HG03432 (cell line): ENCODE results near the gene AFAP1L1.
A peak's percentile ranks its signal among the peaks of the same experiment; 100 is the strongest.

ENCODE experiments used
- ATAC-seq: cut with Tn5 transposase; IDR thresholded peaks from one replicate; pipeline ENCODE4 v1.9.1; 2021; ENCODE audit warnings: mild to moderate bottlenecking, moderate library complexity; ENCODE audit not compliant: unreplicated experiment

AFAP1L1 gene

DNA sequence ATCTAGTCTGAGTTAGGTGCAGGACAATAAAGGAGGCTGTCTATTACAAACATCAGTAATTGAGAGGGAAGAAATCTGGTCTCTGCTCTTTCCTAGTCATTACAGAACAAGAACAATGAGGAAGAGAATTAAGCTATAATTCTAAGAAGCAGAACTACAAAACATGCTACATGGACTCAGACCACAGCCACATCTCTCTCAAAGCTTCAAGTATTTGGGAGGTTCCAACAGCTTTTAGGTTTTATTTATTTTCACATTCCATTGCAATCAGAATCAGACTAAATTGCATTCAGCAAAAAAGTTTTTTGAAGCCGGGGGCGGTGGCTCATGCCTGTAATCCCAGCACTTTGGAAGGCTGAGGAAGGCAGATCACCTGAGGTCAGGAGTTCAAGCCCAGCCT is 72.5 kb downstream of the AFAP1L1 start:
- no peak for ATAC-seq

DNA sequence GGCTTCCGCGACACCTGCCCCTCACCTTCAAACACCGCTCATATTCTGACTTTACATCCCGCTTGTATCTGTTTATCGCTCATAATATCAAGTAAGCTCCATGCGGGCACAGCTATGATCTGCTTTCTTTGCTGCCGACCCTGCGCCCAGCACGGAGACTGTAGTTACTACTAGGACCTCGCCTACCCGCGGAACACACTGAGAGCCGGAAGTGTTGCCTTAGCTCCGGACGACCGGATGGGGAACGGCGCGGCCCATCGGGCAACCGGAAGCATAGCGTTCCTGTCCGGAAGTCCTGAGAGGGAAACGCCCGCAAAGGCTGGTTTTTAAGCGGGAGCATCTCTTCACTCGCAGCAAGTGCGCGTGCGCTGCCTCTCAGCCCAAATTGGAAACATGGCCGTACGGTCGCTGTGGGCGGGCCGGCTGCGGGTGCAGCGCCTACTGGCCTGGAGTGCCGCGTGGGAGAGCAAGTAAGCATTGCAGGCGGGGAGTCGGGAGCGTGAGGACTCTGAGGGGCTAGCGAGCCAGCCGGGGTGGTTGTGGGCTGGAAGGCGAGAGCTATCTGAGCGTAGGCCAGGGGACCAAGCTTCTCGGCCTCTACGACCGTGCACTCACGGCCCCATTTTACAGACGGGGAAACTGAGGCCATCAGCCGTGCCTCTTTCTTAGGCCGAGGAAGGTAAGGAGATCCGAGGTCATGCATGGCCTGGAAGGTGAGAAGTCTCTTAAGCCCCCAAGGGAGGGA is 73.7 kb downstream of the AFAP1L1 start, which contains the start of gene GRPEL2:
Gene GRPEL2 (plus strand): TSS at position 353 of the 745 bp plus-strand sequence. CDS start 41 bp downstream, at position 394.
- ATAC-seq = peak; percentile 98

DNA sequence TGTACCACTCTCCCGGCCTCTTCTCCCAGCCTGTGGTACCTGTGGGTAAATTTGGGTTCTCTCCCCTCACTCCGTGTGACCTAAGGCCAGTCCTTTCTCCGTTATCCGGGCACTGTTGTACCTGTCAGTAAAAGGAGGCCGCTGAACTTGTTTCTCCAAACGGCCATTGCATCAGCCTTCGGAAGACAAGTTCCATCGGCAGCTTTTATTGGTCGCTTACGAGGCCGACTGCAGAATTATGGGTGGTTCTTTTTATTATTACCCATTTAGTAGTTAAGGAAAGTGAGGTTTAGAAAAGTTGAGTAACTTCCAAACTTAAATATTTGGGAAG is 74.2 kb downstream of the AFAP1L1 start:
- ATAC-seq = peak; percentile 8

DNA sequence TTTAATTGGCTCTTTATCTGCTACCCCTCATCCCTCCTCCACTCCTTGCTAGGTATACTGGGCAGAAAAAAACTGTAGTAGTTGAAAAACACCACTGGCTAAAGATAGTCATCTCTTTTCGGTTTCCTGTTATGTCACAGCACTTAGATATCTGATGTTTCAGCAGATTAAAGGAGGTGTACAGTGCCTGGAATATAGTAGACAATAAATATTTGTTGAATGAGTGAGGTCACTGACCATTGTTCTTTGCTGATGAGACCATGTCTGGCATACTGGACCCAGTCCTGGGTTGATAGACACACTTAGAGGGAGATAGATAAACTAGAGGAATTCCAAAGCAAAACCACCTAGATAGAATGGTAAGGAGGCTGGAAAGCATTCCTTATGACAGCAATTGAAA is 76.9 kb downstream of the AFAP1L1 start:
- no peak for ATAC-seq

DNA sequence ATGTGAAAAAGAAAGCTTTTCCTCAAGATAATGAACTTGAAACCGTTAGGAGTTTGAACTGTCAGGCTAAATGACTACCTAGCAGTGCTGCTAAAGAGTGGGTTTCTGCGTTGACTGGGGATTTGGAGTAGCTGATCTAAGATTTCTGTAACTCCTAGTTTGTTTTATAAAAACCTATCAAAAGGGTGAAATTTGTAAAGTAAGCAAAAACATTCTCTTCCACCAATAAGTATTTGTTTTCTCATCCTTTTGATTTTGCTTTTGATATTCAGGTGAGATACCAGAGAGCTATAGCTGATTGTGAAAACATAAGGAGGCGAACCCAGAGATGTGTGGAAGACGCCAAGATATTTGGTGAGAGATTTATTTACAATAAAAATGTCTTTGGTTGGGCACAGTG is 77.7 kb downstream of the AFAP1L1 start:
- no peak for ATAC-seq

DNA sequence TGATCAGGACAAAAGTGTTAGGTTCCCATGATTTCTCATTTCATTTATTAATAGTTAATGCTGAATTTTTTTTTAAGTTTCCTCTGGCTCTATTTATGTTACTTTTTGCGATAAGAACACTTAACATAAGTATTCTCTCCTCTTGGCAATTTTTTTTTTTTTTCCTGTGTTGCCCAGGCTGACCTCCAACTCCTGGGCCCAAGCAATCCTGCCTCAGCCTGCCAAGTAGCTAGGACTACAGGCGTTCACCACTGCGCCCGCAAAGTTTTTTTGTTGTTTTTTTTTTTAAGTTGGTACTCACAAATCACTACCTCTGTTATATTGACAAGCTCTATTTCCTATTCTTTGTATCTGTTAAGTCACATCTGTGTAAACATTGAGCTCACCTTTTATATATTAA is 80.5 kb downstream of the AFAP1L1 start:
- no peak for ATAC-seq

DNA sequence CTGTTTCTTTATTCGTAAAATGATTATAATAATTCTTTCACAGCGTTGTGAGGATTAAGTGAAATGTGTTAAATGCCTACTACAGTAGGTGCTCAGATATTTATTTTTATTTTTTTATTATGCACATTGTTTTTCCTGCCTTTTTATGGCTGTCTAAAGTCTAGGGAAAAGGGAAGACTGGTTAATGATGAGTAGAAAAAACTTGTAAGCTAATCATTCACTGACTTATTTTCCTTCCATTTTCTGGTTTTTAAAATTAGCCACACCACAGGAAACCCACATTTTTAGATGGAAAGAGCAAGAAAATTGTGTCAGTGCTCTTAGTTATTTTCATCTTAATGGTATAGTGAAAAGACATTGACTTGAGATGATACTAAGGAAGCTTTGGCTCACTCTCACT is 82.3 kb downstream of the AFAP1L1 start:
- ATAC-seq = no peak

DNA sequence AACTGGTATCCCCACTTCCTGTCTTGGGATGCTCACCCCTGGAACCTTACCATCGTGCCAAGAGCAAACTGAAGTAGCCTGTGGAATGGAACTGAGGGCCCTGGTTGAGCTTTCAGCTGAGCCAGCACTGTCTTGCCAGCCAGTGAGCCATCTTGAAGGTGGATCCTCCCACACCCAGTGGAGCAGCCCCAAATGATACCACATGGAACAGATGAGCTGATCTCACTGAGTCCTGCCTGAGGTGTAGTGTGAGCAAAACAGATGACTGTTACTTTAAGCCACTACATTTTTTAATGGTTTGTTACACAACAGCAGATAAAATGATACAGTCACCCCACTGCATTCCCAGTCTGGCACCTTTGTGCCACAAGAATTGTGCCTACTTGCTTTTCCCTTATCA is 84.0 kb downstream of the AFAP1L1 start:
- no peak for ATAC-seq

DNA sequence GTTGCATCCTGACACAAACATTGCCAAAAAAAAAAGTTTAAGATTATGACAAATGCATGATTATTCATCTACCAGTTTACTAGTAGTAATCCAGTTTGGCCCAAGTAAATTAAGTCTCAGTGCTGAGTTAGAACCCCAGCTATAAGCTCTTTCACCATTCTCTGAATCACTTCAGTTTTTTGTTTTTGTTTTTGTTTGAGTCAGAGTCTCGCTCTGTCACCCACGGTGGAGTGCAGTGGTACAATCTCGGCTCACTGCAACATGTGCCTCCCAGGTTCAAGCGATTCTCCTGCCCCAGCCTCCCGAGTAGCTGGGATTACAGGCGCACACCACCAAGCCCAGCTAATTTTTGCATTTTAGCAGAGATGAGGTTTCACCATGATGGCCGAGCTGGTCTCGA is 84.7 kb downstream of the AFAP1L1 start:
- ATAC-seq = no peak

DNA sequence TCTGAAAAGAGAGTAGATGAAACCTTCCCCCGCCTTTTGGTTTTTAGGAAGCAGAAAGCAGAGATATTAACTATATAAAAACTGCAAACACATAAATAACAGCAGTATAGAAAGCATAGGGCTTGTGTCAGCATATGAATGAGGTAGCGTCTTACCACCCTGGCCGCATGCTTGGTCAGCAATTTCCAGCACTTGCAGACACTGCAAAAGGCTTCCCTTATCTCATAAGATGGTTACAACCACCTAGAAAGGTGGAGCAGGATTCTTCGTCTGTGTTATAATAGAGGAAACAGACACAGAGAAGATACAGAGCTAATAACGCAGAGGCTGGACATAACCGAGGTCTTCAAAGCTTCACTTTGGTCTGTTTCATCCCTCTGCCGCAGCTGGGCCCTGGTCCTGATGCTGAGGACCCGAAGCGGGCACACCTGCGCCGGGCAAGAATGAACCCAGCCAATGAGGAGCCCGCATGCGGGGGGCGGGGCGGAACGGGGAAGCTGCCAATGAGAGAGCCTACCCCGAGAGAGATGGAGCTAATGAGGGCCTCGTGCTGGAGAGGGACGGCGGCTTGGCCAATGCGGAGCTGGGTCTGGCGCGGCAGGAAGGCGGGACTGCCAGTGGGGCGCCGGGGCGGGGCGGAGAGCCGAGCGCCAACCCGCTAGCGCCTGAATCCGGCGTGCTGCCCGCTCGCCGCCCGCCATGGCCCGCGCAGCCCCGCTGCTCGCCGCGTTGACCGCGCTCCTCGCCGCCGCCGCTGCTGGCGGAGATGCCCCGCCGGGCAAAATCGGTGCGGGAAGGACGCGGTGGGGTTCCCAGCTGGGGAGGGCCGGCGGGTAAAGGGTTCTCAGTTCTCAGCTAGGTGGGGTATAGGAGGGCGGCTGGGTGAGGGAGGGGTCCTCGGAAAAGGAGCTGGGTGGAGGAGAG is 86.0 kb downstream of the AFAP1L1 start, which contains the start of gene PCYOX1L:
Gene PCYOX1L (plus strand): TSS at position 677 of the 924 bp plus-strand sequence. CDS start 23 bp downstream, at position 700.
- peak; percentile 100 for ATAC-seq

DNA sequence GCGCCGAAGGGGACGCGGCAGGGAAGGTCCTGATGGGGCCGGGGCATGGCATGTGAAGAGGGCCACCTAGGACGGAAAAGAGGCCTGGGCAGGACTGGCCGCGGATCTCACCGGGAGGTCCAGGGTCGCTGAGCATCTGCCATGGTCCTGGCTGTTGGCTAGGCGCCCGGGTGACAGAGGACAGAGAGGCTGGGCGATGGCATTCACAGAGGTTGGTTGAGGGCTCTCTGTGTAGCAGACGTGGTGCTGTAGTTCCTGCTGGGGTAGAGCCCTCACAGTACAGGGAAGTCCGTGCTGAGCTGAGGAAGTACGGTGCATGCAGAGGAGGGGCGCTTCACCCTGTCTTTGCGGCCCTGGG is 86.6 kb downstream of the AFAP1L1 start:
- ATAC-seq = peak; percentile 8

DNA sequence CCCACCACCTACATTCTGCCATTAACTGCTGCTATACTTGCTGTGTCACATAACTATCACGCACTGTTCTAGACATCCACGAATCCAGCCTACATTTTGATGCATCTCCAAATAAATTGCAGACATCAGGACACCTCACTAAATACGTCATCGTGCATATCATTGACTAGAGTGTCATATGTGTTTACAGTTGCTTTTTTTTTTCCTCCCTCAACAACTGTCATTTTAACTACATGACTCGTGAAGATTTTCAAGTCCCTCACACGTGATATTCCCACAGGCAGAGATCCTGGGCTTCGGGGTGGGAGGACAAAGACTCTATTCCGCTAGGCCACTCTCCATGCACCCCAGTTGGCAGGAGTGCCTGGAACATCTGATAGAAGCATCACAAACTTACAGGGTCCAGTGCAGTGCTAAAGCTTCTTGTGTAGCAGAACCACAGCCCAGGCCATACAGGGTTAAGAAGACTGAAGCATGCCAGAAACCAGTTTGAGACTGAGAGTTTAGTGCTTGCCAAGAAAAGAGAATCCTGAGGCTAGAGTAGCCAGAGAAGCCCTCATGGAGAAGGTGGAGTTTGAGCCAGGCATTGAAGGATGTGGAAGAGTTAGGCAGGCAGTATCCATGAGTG is 87.3 kb downstream of the AFAP1L1 start:
- no peak for ATAC-seq

DNA sequence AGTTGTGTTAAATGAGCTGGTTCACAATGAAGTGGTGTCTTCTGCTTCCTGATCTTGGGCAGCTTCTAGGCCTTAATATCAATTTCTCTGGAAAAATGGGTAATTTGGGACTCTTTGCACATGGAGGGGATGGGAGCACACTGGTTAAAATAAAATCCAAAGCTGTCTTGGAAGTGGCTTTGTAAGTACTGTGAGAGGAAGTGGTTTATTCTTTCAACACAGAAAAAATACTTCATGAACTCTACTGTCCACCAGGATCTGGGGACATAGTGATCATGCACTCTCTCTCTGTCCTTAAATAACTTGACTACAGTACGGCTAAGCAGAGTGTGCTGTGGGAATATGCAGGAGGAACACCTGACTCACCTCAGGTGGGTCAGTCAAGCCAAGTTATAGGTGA is 88.6 kb downstream of the AFAP1L1 start:
- no peak for ATAC-seq

DNA sequence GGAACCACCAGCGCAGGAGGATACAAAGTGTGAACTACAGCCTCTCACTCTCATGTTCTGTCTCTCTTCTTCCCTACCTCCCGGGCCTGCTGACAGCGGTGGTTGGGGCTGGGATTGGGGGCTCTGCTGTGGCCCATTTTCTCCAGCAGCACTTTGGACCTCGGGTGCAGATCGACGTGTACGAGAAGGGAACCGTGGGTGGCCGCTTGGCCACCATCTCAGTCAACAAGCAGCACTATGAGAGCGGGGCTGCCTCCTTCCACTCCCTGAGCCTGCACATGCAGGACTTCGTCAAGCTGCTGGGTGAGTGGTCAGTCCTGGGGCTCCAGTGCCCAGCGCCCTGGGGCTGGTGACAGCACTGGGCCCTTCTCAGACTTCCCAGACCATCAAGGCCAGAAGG is 90.9 kb downstream of the AFAP1L1 start:
- ATAC-seq = no peak

DNA sequence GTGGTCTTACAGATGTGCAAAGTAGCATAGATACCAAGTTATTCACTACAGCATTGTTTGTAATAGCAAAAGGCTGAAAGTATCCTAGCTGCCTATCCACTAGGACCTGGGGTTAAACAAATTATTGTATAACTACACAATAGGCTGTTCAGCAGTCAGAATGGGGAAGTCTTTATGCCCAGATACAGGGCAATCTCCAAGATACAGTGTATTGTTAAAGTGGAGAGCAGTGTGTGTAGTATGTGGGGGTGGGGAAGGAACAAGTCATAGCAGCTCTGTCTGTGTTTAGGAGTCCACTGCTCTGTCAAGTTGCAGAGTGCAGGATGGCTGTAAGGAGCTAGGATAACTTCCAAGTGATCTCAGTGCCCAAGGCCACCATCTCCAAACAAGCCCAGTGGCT is 91.7 kb downstream of the AFAP1L1 start:
- ATAC-seq = no peak

DNA sequence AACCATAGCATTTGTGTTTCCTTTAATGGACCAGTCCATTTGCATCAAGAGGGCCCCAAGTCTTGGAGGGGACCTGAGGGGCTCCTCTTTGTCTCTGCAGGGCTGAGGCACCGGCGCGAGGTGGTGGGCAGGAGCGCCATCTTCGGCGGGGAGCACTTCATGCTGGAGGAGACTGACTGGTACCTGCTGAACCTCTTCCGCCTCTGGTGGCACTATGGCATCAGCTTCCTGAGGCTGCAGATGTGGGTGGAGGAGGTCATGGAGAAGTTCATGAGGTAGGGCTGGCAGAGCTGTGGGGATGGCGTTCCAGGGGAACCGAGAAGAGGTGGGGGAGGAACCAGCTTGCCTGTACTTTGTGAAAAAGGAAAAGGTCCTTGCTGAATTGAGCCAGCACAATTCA is 92.3 kb downstream of the AFAP1L1 start:
- no peak for ATAC-seq

DNA sequence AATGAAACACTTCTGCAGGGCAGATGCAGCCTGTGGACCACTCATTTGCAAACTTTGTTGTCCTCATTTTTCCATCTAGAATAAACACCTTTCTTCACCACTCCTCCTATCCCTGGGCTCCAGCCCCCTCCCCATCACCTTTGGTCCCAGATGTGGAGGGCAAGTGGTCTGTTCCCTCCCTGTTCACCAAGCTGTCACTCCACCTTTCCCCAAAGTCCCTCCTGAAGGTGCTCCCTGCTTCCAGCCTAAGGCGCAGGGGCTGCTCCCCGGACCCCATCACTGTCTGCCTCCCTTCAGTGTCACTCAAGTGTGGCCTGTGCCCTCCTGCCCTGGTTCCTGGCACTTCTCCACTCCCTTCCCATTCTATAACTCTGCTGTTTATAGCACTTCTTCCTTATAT is 93.1 kb downstream of the AFAP1L1 start:
- ATAC-seq = no peak

DNA sequence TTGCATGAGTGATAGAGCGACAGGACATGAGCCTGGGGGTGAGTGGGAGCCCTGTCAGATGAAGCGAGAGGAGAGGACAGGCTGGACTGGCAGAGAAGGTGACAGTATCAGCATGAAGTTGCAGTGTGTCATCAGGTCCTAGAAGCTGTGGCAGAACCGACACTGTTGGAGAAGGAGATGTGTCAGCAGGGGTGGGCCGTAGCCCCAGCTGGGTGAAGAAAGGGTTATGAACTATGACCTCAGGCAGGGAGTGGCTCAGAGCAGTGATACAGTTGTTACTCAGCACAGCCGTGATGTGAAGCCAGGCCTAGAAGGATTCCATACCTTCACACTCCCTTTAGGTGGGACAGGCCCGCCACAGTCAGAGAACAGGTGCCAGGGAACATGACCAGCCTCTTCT is 93.8 kb downstream of the AFAP1L1 start:
- ATAC-seq = no peak

DNA sequence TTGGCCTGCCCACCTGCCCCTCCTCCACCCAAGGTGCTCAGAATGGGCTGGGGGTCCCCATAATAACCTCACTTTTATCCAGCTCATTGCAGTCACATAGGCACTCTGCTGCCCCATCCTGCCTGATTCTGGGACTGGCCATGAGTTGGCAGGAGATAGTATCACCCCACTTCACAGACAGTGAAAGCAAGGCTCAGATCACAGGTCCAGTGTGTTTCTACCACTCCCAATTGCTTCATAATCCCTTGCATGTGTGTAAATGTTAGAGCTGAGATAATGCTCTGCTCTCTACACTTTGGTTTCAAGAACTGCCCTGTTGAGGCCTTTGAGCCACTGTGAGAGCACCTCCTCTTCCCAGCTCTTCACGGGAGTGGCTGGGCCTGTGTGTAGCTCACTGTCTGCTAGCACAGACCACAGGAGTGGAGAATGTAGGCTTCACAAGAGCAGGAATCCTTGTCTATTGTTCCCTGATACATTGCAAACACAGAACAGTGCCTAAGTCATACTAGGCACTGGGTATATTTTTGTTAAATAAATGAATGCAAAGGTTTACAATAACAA is 94.6 kb downstream of the AFAP1L1 start:
- ATAC-seq = no peak

DNA sequence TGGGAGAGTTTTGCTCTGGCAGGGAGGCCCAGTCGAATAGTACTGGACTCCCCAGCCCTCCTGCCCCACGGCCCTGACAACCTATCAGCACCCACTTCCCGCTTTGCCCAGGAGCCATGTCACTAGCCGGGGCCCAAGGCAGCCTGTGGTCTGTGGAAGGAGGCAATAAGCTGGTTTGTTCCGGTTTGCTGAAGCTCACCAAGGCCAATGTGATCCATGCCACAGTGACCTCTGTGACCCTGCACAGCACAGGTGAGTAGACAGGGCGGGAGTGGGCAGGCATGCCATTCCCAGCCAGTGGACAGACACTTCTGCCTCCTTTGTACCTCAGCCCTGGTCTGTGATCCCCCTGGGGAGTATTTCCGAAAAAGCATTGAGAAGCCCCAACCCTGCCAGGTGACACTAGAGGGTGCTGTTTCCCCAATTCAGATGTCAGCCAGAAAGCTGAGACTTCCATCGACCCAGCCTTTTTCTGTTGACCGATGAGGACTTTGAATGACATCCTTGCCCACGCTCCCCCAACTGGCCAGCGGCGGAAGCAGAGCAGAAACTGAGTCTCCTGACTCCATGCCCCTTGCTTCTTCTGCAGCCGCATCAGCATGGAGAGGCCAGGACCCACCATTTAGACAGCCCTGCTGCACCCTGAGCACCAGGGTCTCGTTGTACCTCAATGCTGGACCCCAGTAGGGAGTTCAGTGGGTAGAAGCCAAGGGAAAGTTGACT is 95.8 kb downstream of the AFAP1L1 start:
- peak; percentile 77 for ATAC-seq
